ENCODE results near the gene TKFC.
A peak's percentile ranks its signal among the peaks of the same experiment; 100 is the strongest.

The TKFC gene

DNA sequence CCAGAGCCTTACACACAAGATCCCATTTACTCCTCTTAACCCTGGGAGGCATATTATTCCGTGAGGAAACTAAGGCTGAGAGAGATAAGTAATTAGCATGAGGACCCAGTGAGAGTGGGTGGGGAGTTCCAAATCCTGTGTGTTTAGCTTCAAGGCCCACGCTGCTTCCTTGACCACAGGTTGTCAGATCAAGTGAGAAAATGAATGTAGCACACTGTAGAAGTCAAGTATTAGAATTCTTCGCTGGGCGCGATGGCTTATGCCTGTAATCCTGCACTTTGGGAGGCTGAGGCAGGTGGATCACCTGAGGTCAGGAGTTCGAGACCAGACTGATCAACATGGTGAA lies 24.8 kb downstream of the TKFC start:
- DNase-seq (ENCODE audit: low read depth) = no peak
- TF ChIP-seq CTCF (conservative IDR thresholded peaks at IDR 0.05; ENCODE audit: low read depth, low read length) = no peak
- no peak overlapping the region for H3K4me3 ChIP-seq (ENCODE audit: low read length)

DNA sequence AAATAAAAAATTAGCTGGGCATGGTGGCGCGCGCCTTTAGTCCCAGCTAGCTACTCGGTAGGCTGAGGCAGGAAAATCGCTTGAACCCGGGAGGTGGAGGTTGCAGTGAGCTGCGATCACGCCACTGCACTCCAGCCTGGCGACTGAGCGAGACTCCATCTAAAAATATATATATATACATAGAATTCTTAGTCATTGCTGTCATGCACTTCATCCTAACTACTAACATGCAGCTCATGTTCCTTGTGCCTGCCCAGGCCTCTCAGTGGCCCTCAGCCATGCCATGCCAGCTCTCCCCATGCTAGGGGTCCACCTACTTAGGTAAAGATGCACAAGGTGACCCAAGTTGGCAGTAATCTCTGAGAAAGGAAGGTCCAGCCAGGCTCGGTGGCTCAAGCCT lies 25.5 kb downstream of the TKFC start:
- no peak overlapping the region for H3K4me3 ChIP-seq (ENCODE audit: low read length)
- no peak for DNase-seq (ENCODE audit: low read depth)
- no peak for TF ChIP-seq CTCF (conservative IDR thresholded peaks at IDR 0.05; ENCODE audit: low read depth, low read length)

- no peak for TF ChIP-seq CTCF (conservative IDR thresholded peaks at IDR 0.05; ENCODE audit: low read depth, low read length)
- DNase-seq (ENCODE audit: low read depth) = no peak
- H3K4me3 ChIP-seq (ENCODE audit: low read length) = no peak overlapping the region
Observed at GRCh38 chr11:61359516-61359915, 26.5 kb downstream of the TKFC start.

DNA sequence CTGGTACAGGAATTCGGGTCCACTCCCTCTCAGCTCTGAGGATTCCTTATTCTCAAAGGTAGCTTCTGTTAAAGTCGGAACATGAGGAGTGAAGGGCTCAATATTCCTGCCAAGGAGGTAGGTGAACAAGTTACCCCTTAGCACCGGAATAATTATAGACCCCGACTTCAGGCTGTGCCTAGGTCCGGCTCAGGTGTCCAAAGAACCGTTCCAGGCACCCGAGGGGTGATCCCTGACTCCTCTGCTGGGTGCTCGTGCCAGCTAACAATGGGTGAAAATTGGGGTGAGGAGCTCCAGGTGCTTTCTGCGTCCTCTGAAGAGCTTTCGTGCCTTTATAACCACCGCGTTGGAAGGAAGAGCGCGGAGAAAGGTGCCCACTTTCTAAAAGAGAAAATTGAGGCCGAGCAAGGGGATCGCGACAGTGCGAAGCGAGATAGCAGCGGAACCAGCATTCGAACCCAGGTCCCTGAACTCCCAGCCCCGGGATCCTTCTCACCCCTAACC lies 28.3 kb downstream of the TKFC start:
- DNase-seq (ENCODE audit: low read depth) = no peak
- TF ChIP-seq CTCF (conservative IDR thresholded peaks at IDR 0.05; ENCODE audit: low read depth, low read length) = no peak
- H3K4me3 ChIP-seq (ENCODE audit: low read length) = peak overlapping the region; percentile 97

GRCh38 chr11:61361741-61362541 lies 28.9 kb downstream of the TKFC start, which contains the start of the genes CYB561A3 and TMEM138:
Gene CYB561A3, minus strand, starts transcription at chr11:61361882. Its CDS starts 5,169 bp downstream, at chr11:61356713.
Gene TMEM138, plus strand, starts transcription at chr11:61362374. Its CDS starts 2,017 bp downstream, at chr11:61364391.
- H3K4me3 ChIP-seq (ENCODE audit: low read length) = peak within 1 kb of the TSS; percentile 97
- TF ChIP-seq CTCF (conservative IDR thresholded peaks at IDR 0.05; ENCODE audit: low read depth, low read length) = no peak
- DNase-seq (ENCODE audit: low read depth) = peak; percentile 80

DNA sequence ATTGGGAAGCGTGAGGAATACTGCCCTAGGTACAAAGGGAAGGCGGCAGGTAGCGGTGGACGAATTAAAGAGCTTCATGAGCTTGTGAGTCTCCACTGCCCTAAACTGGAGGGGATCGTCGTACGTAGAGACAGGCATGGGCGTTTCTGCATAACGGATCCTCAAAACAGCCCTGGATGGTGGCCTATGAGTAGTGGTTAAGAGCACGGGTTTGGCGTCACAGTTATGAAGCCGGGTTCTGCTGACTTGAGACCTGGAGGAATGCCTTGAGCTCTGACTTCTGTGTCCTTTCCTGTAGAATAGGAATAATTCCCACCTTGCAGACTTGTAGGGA lies 29.5 kb downstream of the TKFC start:
- peak; percentile 58 for DNase-seq (ENCODE audit: low read depth)
- H3K4me3 ChIP-seq (ENCODE audit: low read length) = peak overlapping the region; percentile 97
- no peak for TF ChIP-seq CTCF (conservative IDR thresholded peaks at IDR 0.05; ENCODE audit: low read depth, low read length)

Measured in retinal pigment epithelial cell (primary cell).